ENCODE results near the gene ZNF518A.

Gene ZNF518A

GRCh38 chr10:96129387-96130325 lies at the start of gene ZNF518A:
Gene ZNF518A, plus strand, starts transcription at chr10:96130297. Its CDS starts 26,026 bp downstream, at chr10:96156323.
- DNase-seq (ENCODE audit: low read depth), result peak; percentile 92

DNA sequence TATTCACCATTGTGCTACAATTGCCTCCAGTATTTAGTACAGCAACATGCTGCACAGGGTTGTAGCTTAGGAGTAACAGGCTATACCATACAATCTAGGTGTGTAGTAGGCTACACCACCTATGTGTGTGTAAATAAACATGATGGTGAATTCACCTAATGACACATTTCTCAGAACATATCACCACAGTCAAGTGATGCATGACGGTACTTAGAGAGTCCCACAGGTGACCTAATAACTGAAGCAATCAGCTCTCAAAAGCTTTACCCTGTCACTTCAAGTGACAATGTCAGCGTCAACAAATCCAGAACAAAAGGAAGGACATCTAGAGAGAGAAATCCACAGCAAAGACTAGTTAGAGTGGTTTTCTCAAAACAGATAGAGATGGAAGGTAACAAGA lies 47.9 kb upstream of the ZNF518A start:
- no peak for DNase-seq (ENCODE audit: low read depth)

DNA sequence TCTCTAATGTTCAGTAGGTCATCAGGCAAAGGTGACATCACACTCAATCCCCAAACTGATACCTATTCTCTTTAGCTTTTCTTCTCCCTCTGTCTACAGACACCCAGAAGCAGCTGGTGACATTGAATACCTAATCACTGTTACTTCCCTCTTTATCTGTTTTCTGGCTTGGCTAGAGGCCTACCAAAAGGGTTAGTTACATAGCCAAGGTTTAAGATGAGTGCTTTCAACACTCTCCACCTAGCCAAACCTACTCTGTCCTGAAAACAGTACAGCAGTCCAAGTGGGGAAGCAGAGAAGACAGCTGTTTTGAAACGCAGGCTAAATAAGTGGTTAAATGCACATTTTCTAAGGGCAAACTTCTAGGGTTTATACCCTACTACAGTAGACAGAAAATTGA lies 47.3 kb upstream of the ZNF518A start:
- DNase-seq (ENCODE audit: low read depth), result no peak

DNA sequence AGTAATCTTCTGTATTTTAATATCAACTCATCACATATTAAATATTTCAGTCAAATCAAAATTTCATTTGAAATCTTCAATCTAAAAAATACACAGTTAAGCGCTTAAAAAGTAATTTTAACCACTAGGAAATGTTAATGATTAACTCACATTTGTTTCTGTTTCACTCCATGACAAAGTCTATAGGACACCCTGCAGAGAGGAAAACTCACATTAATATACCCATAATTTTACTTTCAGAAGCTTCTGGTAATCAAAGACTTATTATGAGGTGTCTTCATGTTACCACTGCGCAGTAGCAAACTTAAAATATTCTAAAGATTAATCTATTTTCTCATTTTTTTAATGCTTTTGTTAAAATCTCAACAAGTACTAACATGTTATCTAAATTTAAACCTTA lies 41.0 kb upstream of the ZNF518A start:
- no peak for DNase-seq (ENCODE audit: low read depth)

GRCh38 chr10:96089670-96090462 lies 40.2 kb upstream of the ZNF518A start:
- DNase-seq (ENCODE audit: low read depth), result peak; percentile 93

- no peak for DNase-seq (ENCODE audit: low read depth)
Measured at GRCh38 chr10:96090463-96090800, 39.7 kb upstream of the ZNF518A start.

DNA sequence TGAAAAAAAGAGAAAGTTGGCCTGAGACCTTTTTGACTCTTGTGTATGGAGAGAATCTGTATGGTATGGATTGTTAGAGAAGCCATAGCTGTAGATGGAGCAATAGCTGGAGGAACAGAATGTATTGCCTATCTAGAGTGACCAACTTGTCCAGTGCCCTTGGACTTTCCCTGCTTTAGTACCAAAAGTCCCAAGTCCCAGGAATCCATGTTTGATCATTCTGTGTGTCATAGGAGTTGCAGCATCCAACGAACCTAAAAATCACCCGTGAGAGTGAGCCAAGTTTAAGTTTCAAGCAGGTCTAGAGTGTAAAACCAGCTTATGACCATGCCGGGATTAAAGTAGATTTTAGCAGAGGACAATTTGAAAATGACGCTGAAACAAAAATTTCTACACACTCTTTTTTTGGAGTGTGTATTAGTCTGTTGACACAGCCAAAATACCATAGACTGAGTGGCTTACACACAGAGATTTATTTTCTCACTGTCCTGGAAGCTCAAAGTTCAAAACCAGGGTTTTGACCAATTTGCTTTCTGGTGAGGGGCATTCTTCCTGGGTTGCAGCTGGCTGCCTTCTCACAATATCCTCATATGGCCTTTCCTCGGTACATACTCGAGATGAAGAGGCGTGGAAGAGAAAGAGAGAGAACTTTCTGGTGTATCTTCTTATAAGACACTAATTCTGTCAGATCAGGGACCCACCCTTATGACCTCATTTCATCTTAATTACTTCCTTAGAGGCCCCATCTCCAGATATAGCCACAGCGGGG lies 36.9 kb upstream of the ZNF518A start:
- no peak for DNase-seq (ENCODE audit: low read depth)

GRCh38 chr10:96093948-96094347 lies 36.1 kb upstream of the ZNF518A start:
- DNase-seq (ENCODE audit: low read depth), result no peak

GRCh38 chr10:96096958-96097357 lies 33.1 kb upstream of the ZNF518A start:
- DNase-seq (ENCODE audit: low read depth), result no peak

DNA sequence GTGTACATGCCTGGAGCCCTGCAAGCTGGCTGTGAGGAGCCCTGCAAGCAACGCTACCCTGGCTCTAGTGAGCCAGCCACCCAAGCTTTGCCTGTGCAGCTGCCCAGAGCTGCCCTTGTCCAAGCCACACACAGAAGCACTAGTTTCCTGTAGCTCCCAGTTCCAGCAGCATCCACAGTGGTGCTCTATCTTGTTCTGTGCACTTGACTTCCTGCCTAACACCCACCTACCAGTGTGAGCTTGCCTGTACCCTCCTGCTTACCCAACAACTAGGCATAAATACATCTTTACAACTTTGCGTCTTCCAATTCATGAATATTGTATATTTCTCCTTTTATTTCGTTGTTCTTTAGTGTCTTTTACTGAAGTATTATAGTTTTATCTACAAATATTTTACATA lies 32.2 kb upstream of the ZNF518A start:
- DNase-seq (ENCODE audit: low read depth), result no peak

DNA sequence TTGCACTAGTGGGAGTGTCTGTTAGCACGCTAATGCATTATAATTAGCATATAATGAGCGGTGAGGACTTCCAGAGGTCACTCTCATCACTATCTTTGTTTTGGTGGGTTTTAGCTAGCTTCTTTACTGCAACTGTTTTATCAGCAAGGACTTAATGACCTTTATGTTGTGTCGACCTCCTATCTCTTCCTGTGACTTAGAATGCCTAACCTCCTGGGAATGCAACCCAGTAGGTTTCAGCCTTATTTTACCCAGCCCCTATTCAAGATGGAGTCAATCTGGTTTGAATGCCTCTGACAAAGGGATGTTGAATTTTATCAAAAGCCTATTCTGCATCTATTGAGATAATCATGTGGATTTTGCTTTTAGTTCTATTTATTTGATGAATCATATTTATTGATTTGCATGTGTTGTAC lies 22.5 kb upstream of the ZNF518A start:
- no peak for DNase-seq (ENCODE audit: low read depth)

- no peak for DNase-seq (ENCODE audit: low read depth)
Measured at GRCh38 chr10:96112531-96112930, 17.6 kb upstream of the ZNF518A start.

DNA sequence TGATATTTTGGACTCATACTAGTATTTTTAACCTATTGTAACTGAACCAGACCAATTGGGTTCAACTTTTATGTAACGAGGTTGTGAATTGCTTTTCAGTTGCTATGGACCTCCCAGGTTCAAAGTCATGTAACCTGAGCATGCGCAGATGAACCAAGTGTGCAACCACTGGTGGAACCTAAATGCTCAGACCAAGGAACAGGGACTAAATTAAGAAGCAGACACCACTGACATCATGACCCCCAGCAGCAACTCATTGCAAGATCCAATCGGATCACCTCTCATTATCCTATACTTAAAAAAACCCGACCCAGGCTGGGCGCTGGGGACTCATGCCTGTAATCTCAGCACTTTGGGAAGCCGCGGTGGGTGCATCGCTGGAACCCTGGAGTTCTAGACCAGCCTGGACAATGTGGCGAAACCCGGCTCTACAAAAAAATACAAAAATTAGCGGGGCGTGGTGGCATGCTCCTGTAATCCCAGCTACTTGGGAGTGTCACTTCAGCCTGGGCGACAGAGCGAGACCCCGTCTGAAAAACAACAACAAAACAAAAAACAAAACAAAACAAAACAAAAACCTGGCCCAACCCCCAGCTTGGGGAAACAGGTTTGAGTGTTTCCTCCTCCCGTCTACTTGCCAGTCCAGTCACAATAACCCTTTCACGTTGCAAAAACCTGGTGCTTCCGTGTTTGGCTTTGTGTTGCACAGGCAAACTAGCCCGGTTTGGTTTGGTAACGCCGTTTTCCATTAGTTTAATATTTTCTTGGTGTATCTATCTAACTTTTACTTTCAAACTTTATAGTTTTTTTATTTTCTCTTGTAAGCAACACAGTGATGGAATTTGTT lies 11.3 kb upstream of the ZNF518A start:
- no peak for DNase-seq (ENCODE audit: low read depth)

- DNase-seq (ENCODE audit: low read depth), result no peak
Measured at GRCh38 chr10:96122824-96123223, 7.3 kb upstream of the ZNF518A start.

GRCh38 chr10:96124230-96125141 lies 5.6 kb upstream of the ZNF518A start:
- peak; percentile 41 for DNase-seq (ENCODE audit: low read depth)

DNA sequence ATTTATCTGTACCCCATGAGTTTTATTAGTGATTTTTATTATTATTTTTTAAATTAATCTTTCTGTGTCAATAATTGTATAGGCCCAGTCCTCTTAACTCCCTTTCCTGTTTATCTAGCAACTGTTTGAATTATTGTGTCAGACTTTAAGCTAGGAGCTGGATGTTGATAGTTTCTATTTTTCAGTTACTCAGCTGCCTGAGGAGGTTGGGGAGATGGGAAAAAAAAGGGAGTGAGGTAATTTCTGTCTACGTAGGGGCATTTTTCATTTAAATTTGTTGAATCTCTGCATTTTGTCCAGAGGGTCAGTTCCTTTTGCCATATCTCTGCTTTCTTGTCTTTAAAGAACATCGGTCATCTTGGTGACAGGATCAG lies 5.0 kb upstream of the ZNF518A start:
- DNase-seq (ENCODE audit: low read depth), result no peak

- peak; percentile 76 for DNase-seq (ENCODE audit: low read depth)
Measured at GRCh38 chr10:96130326-96130995, 364 bp downstream of the ZNF518A start.

DNA sequence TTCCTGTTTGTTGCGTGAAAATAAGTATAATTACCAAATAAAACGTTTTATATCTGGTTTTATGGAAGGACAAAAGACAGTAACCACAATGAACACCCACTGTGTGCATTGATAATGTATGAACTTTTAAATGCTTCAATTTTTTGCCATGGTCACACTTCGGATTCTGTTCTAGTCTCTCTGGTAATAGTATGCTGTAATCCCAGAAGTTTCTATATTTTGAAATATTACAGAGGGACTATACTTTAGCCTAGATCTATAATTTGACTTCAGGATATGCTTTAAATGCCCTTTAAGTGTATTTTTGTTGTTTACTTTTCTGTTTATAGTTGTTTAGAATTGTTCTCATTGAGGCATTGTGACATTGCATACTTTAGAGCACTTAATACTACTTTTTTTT lies 1.5 kb downstream of the ZNF518A start:
- DNase-seq (ENCODE audit: low read depth), result no peak

GRCh38 chr10:96133135-96133534 lies 3.0 kb downstream of the ZNF518A start:
- peak; percentile 25 for DNase-seq (ENCODE audit: low read depth)

GRCh38 chr10:96136810-96137209 lies 6.7 kb downstream of the ZNF518A start:
- no peak for DNase-seq (ENCODE audit: low read depth)

All from EH (cell line).